GM21515 (cell line): Measurements from ENCODE around the gene SLC19A2.
"Not testable (repeated sequence)": the region's sequence is repeated elsewhere in the genome, so short reads cannot be mapped to it uniquely, and the experiment has no call there.

Experiments used
- ATAC-seq: cut with Tn5 transposase; IDR thresholded peaks from one replicate; pipeline ENCODE4 v1.9.1; 2021; ENCODE audit not compliant: unreplicated experiment

Gene SLC19A2

GRCh38 chr1:169485431-169486280 lies at the start of gene SLC19A2:
Gene SLC19A2 (minus strand): TSS chr1:169485944. CDS start chr1:169485766, 178 bp downstream.
- ATAC-seq: peak; percentile 99

- ATAC-seq: no peak
Observed at GRCh38 chr1:169534653-169535052, 48.9 kb upstream of the SLC19A2 start.

- ATAC-seq: not testable (repeated sequence)
Observed at GRCh38 chr1:169533528-169534190, 47.9 kb upstream of the SLC19A2 start.

GRCh38 chr1:169530448-169530847 lies 44.7 kb upstream of the SLC19A2 start:
- ATAC-seq: no peak

DNA sequence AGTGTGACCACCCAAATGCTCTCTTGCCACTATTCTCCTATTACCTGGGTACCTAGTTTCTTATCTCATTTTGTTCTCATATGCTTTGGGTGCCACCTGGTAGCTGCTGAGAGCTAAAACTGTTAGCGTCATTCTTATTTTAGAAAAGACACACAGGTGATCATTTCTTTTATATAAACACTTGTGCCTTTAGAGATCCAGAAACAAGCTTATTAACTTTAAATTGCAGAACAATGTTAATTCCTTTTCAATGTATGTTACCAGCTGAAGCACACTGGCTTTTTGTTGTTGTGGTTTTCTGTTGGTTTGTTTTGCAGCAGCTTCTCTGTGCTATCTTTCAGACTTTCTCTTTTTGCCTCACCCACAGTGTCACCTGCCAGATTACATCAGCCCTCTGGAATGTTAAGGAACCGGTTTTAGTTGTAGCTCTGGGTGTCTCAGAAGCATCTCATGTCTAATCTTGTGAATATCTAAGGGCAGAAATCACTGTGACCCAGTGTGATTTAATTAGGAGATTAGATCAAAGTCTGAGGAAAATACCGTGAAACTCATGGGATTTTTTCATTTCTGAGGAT lies 43.4 kb upstream of the SLC19A2 start:
- ATAC-seq: no peak

- ATAC-seq: no peak
Observed at GRCh38 chr1:169528215-169529067, 42.7 kb upstream of the SLC19A2 start.

GRCh38 chr1:169527451-169528214 lies 41.9 kb upstream of the SLC19A2 start:
- no peak for ATAC-seq

DNA sequence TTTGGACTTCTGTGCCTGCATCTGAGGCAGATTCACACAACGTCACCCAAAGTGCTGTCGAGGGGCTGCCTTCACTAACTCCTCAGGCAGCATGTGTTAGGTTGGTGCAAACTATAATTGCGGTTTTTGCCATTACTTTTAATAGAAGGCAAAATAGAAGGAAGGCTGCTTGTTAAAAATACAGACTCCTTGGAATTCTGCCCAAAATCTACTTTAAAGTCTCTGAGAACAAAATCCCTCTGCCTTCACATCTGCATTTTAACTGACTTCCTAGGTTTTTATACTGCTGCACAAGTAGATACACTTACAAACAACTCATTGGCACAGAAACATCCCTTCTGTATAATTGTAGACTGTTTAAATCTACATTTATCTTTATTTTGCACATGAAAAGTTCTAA lies 41.3 kb upstream of the SLC19A2 start:
- no peak for ATAC-seq

DNA sequence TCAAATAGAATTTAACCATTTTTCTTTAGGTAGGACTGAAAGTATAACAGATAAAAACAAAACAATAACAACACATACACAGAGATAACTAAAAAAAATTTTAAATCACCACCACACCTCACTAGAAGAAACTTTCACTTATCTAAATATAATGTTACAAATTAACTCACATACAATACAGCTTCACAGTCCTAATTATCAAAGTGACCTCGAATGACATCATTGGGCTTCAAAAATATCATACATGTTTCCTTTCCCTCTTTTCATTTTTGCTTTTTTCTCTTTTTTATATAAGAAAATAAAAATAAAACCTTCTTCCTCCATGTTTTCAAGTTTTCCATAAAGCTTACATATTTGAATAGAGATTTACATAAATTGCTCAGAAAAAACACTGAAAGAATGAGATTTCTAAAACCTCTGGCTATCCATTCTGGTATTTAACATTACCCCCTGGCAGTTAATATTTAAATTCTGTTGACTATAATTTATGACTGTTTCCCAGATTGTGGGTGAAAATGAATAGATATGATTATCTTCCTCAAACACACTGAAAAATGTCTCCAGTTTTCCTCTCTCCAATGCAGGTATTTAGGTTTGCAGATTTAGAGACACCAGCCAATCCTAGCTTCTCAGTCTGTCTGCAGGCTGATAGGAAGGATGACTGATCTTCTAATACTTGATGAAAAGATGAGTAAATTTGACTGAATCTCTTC lies 40.5 kb upstream of the SLC19A2 start:
- ATAC-seq: no peak

GRCh38 chr1:169525391-169525790 lies 39.6 kb upstream of the SLC19A2 start:
- ATAC-seq: no peak

DNA sequence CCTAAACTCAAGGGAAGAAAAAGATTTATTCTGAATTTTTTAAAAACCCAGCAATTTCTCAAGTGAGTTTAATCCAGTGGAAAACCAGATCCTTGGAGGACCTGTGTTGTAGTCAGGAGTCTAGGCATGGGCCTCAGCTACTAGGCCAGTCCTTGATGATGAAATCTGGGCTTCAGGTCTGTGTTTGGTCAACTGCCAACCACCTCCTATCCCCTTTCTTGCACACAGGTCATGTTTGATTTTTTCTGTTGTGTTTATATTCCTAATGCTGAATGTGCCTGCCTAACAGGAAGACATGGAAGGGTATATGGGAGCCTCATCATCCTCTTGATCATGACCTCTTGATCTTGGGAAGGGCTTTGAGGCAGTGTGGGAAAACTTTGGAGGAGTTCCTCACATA lies 38.2 kb upstream of the SLC19A2 start:
- ATAC-seq: no peak

- no peak for ATAC-seq
Observed at GRCh38 chr1:169521226-169521625, 35.5 kb upstream of the SLC19A2 start.

- no peak for ATAC-seq
Observed at GRCh38 chr1:169517558-169518186, 31.9 kb upstream of the SLC19A2 start.

- ATAC-seq: no peak
Observed at GRCh38 chr1:169515641-169516040, 29.9 kb upstream of the SLC19A2 start.

DNA sequence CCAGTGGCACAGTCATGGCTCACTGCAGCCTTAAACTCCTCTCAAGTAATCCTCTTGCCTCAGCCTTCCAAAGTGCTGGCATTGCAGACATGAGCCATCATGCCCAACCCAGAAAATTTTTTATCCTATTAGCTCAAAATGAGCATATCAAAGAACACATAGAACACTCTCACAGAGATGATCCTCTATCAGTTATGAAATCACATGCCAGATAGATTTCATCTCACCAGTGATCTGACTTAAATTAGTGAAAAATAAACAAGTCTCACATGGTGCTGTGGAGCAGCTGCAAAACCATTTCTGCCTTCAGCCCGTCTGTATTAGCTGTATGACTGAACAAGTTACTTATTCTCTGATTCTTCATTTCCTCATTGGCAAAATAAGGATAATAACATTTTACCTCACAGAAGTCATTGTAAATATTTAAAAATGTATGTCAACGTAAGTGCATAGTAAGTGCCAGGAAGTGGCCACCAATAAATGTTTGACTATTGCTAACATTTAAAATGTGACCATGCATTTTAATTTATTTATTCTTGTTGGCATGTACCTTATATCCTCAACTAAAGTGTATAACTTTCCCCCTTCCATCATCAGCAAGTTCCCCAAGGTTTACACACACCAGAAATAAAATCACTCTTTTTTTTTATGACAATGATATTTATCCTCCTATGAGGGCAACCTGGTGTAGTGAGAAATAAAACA lies 29.0 kb upstream of the SLC19A2 start:
- ATAC-seq: no peak

GRCh38 chr1:169513208-169513607 lies 27.5 kb upstream of the SLC19A2 start:
- no peak for ATAC-seq

DNA sequence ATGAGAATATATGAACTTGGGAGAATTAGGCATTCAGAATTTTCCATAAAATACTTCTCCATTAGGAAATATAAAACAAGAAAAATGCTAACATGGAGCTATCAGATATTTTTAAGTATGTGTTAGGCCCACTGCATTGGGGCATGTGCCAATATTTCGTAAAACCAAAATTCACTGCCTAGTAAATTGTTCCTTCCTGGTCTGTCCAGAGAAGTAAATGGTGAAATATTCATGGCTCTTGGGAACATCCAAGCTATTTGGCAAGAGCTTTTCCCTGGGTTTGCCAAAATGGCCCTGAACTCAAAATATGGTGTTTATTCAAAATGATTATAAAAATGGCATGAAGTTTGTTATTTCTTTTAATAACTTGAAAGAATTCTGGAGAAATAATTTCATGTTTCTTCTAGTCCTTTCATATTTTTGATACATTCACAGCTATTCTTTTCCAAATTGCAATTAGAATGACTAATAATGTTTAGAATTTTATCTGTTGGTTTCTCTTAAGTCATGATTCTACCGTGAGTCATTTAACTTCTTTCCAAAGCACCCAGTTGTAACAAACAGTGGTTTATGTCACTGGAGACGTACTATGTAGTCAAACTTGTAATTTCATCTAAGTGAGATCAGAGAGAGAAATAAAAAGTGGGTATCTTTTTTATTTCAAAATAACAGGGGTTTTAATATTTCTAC lies 25.7 kb upstream of the SLC19A2 start:
- no peak for ATAC-seq

- no peak for ATAC-seq
Observed at GRCh38 chr1:169510060-169510459, 24.3 kb upstream of the SLC19A2 start.
